ENCODE results near the gene ABCA4.

- TF ChIP-seq POLR2A (IDR thresholded peaks at IDR 0.05): no peak
- TF ChIP-seq, protein P1, sequence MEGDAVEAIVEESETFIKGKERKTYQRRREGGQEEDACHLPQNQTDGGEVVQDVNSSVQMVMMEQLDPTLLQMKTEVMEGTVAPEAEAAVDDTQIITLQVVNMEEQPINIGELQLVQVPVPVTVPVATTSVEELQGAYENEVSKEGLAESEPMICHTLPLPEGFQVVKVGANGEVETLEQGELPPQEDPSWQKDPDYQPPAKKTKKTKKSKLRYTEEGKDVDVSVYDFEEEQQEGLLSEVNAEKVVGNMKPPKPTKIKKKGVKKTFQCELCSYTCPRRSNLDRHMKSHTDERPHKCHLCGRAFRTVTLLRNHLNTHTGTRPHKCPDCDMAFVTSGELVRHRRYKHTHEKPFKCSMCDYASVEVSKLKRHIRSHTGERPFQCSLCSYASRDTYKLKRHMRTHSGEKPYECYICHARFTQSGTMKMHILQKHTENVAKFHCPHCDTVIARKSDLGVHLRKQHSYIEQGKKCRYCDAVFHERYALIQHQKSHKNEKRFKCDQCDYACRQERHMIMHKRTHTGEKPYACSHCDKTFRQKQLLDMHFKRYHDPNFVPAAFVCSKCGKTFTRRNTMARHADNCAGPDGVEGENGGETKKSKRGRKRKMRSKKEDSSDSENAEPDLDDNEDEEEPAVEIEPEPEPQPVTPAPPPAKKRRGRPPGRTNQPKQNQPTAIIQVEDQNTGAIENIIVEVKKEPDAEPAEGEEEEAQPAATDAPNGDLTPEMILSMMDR (IDR thresholded peaks at IDR 0.05): no peak
Observed at GRCh38 chr1:94056171-94056570, 64.8 kb downstream of the ABCA4 start.
